HK-2 (cell line): ENCODE results near the gene PYCARD.
"Not testable (repeated sequence)": the region's sequence is repeated elsewhere in the genome, so short reads cannot be mapped to it uniquely, and the experiment has no call there.

Experiments
- DNase-seq: peaks from one replicate; pipeline ENCODE4 v3.0.0-alpha.2; 2018; ENCODE audit not compliant: unreplicated experiment

PYCARD gene

DNA sequence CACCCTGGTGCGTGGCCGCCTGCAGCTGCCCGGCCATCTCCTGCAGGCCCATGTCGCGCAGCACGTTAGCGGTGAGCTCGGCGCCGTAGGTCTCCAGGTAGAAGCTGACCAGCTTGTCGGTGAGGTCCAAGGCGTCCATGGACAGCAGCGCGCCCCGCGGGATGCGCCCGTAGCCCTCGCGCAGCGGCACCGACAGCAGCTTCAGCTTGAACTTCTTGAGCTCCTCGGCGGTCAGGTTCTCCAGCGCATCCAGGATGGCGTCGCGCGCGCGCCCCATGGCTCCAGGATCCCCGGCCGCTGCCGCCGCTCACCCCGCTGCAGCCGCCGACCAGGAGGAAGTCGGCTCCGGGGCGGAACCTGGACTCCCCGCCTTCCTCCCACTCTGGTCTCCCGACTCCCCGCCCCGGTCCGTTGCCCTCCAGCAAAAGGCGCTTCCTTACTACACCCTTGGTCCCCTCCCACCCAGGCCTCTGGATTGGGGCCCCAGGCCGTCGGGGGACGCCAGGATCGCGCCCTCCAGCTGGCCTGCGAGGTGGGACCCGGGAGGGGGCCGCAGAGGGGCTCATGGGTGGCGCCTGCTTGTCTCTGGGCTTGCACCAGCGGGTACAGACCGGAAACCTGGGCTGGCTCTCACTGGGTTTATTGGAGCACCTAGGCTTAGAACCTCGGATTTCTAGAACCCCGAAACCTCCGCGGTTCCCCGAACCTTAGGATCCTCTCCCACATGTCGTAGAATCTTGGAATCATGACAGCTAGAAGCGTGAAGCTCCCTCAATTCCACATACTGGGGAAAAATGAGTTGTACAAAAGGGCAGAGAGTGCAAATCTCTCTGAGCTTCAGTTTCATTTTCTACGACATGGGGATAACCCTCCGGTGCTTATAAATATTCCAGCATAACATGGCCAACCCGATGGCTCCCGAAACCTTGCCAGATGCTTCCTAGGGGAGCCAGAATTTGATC, at the start of gene PYCARD:
Gene PYCARD, minus strand, starts transcription at position 347 of the 962 bp plus-strand sequence. Its CDS starts 70 bp downstream, at position 277.
- DNase-seq: peak; percentile 47

- no peak for DNase-seq
These were observed 48.9 kb upstream of the PYCARD start for GRCh38 chr16:31251435-31251834.

DNA sequence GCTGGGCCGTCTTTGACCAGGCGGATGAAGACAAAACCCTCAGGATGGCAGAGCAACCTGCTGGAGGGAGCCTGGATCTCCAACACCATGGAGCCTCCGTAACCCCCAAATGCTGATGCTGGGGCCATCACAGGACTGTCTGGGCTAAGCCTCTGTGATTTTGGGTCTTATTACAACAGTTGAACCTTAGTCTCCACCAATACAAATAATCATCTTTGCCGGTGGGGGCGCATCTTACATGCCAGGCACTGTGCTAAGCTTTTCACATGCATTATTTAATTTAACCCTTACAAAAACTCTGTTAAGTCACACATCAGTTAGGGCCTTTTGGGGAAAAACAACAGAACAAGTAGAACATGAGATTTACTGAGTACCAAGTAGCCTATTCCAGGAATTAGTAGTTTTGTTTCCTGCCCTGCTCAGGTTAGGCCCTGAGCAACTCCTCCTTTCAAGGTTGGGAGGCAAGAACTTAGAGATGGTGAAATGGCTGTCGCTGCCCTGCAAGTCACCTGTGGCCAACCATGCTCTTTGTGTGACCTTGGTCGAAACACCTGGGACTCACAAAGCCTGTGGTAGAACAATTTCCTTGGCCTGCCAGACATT, 48.3 kb upstream of the PYCARD start:
- no peak for DNase-seq

GRCh38 chr16:31248344-31248743, 45.8 kb upstream of the PYCARD start:
- no peak for DNase-seq

- DNase-seq: no peak
These were observed 43.7 kb upstream of the PYCARD start for GRCh38 chr16:31246296-31246695.

DNA sequence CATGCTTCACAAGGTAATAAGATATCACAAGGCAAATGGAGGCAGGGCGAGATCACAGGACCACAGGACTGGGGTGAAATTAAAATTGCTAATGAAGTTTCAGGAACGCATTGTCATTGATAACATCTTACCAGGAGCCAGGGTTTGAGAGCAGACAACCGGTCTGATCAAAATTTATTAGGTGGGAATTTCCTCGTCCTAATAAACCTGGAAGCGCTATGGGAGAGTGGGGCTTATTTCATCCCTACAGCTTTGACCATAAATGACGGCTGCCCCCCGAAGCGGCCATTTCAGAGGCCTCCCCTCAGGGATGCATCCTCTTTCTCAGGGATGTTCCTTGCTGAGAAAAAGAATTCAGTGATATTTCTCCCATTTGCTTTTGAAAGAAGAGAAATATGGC, 43.0 kb upstream of the PYCARD start:
- not testable (repeated sequence) for DNase-seq

GRCh38 chr16:31243734-31244670, 41.4 kb upstream of the PYCARD start:
- DNase-seq: no peak

- DNase-seq: no peak
These were observed 39.6 kb upstream of the PYCARD start for GRCh38 chr16:31242206-31242605.

DNA sequence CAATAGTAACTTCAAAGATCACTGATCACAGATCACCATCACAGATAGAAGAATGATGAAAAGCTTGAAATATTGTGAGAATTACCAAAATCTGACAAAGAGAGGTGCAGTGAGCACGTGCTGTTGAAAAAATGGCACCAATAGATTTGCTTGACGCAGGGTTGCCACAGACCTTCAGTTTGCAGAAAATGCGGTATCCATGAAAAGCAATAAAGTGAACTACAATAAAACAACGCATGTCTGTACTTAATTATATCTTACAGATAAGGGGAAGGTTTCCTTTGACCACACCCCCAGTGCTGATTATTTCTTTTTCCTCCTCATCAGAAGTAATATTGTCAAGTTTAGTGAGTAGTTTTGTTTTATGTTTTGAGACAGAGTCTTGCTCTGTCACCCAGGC, 35.5 kb upstream of the PYCARD start:
- no peak for DNase-seq

- DNase-seq: no peak
These were observed 26.9 kb upstream of the PYCARD start for GRCh38 chr16:31229501-31229900.

DNA sequence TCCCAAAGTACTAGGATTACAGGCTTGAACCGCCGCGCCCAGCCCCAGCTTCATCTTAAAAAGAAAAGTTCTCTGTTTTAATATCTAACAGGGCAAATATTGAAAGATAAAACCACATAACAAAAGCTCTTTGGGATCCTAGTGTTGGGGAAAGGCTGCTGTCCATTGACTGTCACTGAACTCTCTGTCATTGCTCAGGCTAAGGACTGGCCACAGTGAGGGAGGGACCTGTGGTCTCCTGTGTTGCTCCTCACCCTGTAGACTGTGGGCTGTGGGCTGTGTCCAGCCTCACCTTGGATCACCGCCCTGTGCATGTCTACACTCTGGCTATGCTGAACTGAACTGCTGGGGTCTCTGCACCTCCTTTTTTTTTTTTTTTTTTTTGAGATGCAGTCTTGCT, 25.6 kb upstream of the PYCARD start:
- no peak for DNase-seq

- DNase-seq: no peak
These were observed 22.6 kb upstream of the PYCARD start for GRCh38 chr16:31225193-31225592.

- no peak for DNase-seq
These were observed 21.8 kb upstream of the PYCARD start for GRCh38 chr16:31224092-31224955.

GRCh38 chr16:31223044-31223443, 20.5 kb upstream of the PYCARD start:
- no peak for DNase-seq

- DNase-seq: no peak
These were observed 19.0 kb upstream of the PYCARD start for GRCh38 chr16:31221357-31222160.

DNA sequence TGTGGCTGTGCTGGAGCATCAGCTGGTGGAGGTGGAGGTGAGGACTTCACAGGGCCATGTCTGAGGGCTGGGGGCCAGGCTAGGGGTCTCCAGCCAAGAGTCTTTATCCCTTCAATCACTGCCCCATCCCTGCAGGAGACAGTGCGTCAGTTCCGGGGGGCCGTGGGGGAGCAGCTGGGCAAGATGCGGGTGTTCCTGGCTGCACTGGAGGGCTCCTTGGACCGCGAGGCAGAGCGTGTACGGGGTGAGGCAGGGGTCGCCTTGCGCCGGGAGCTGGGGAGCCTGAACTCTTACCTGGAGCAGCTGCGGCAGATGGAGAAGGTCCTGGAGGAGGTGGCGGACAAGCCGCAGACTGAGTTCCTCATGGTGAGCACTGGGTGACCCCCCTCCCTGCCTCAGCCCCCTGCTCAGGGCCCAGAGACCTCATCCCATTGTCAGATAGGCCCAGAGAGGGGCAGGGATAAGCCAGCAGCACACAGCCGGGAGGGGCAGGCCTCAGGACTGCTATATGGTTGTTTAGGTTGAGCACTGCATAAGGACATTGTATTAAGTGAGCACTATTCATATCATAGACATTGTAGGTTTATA, 16.7 kb upstream of the PYCARD start:
- DNase-seq: no peak

DNA sequence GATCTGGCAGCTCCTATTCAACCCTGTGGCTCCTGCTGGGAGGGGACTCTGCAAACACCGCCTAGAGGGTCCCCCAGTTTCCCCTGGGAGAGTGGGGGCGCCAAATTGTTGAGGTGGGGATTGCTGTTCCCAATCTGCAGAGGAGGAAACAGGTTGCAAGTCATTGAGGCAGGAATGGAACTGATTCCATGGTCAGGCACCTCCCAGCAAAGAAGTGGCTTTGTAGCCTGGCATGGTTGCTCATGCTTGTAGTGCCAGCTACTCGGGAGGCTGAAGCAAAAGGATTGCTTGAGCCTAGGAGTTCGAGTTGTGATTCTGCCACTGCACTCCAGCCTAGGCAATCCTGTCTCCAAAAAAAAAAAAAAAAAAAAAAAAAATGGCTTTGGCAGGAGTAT, 14.6 kb upstream of the PYCARD start:
- DNase-seq: no peak

GRCh38 chr16:31216422-31217135, 14.0 kb upstream of the PYCARD start, which contains the start of gene PYDC1:
Gene PYDC1, minus strand, starts transcription at chr16:31217135. Its CDS starts 107 bp downstream, at chr16:31217028.
- DNase-seq: no peak
